Activated T-cell treated with anti-CD3 and anti-CD28 coated beads for 4 hours (primary cell): Measurements from ENCODE around the gene CYTH1.

Experiments used
- DNase-seq: peaks from one replicate; pipeline ENCODE4 v3.0.0-alpha.2; 2020

CYTH1 gene

DNA sequence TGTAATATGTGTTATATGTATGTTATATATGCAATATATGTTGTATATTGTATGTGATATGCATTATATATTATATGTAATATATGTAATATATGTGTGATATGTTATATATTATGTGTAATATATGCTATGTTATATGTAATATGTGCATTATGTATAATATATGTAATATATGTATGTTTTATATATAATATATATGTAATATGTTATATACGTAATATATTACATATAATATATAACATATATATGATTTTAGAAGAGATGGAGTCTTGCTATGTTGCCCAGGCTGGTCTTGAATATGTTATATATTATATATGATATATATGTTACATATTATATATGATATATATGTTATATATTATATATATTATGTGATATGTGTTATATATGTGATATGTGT lies 139.4 kb downstream of the CYTH1 start:
- no peak for DNase-seq

DNA sequence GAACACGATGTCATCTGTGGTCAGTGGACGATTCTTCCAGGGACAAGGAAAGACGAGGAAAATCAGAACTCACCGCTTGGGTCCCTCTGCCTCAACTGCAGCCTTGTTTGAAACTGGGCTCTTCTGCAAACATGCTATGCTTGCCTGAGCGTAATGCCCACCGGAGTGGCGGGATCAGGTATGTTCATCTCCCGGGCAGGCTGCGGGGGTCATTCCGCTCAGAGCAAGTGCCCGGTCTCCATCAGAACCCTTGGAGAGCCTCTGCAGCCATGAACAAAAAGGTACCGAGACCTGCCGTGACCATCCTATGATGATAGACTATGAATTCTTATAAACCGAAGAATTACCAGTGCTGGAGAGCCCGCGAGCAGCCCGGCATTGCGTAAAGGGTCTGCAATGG lies 140.4 kb downstream of the CYTH1 start:
- no peak for DNase-seq

DNA sequence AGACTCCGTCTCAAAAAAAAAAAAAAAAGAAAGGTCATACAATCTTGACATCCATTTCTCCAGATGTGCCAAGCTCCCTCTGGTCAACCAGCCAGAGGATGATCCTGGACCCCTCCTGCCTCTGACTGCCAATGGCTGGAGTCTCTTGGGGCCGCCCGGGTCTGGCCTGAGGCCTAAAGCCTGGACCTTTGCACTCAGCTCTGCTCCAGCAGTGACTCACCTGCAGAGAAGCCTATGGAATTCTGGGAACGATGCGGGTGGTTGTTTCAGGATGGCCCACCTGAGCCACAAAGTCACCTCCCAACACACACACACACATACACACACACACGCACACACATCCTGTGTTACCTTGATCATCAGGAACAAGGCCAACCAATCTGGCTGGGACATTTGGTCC lies 140.8 kb downstream of the CYTH1 start:
- no peak for DNase-seq

DNA sequence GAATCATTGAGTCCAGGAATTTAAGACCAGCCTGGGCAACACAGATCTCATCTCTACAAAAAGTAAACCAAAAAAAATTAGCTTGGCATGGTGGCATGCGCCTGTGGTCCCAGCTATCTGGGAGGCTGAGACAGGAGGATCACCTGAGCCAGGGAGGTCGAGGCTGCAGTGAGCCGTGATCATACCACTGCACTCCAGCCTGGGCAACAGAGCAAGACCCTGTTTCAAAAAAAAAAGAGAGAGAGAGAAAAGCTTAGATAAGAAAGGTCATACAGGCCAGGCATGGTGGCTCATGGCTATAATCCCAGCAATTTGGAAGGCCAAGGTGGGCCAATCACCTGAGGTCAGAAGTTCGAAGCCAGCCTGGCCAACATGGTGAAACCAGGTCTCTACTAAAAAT lies 141.4 kb downstream of the CYTH1 start:
- DNase-seq, result no peak

DNA sequence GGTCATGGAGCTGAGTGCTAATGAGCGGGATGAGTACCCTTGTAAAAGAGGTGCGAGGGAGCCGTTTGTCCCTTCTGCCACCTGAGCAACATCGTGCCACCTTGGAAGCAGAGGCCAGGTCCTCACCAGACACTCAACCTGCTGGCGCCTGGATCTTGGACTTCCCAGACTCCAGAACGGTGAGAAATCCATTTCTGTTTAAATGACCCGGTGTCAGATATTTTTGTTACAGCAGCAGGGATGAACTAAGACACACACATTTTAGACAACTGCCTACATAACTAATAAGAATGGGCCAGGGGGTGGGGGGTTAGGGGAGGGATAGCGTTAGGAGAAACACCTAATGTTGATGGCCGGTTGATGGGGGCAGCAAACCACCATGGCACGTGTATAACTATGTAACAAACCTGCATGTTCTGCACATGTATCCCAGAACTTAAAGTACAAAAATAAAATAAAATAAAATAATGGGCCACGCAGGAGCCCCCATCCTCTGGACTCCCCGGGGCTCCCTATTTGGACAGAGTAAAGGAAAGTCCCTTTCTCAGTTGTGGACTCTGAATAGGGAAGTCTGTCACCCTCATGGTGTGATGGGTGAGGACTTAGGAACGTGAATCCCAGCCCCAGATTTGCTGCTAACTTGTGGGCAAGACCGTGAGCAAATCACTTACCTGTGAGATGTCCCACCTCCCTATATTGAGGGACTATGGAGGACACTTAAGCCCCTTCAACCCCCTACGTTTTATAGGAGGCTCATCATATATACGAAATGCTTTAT lies 144.2 kb downstream of the CYTH1 start:
- DNase-seq, result no peak

DNA sequence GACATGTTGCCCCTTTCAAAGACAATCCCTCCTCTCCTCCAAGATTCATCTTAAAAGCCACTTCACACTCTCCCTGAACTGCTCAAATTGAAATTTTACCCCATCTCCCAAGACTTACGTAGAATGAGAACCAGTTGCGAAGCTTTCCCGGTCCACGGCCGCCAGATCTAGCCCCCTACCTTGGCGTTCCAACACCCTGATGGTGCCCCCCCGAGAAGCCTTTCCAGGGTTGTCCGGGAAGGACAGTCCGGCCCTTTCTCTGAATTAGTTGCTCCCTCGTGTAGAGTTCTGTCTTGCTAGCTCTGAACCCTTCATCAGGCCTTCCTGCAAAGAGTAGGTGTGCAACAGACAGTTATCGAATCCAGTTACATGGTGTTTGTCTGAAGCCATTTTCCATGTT lies 144.9 kb downstream of the CYTH1 start:
- DNase-seq, result no peak

DNA sequence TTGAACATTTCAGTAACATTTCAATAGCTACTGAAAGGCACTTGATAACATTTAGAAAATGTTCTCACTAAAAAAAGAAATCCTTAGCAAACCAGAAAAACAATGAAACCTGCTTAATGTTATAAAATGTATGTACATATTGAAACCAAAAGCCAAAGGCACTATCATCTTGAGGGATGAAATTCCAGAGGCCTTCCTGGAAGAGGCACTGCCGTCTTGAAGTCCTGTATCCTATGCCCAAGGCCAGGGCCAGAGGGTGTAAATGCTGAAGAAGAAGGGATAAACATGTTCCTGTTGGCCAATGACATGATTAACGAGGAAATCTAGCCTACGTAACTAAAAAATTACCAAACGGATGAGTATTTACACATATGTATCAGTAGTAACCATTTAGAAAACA lies 147.9 kb downstream of the CYTH1 start:
- no peak for DNase-seq

DNA sequence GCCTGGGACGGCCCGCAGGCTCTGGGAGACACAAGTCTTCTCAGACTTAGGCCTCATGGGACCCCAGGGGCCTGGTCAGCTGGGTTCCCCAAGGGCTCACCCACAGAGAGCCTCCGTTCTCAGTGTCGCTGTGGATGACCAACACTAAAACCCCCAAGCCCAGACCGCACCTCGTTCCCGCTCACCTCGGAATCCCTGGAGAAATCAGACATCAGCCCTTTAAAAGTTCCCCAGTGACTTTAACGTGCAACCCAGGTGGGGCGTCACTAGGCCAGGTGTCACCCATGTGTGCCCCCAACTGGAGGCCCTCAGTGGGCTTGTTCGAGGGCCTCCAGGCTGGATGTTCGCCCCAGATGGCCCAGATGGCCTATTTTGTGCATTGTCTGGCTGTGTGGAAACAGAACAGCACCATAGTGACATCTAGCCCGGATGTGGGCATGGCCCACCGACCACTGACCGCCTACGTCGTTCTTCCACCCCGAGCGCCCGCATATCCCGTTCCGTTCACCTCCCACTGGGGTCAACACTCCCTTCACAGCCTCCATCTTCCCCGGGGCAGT lies 152.6 kb downstream of the CYTH1 start:
- DNase-seq, result no peak

DNA sequence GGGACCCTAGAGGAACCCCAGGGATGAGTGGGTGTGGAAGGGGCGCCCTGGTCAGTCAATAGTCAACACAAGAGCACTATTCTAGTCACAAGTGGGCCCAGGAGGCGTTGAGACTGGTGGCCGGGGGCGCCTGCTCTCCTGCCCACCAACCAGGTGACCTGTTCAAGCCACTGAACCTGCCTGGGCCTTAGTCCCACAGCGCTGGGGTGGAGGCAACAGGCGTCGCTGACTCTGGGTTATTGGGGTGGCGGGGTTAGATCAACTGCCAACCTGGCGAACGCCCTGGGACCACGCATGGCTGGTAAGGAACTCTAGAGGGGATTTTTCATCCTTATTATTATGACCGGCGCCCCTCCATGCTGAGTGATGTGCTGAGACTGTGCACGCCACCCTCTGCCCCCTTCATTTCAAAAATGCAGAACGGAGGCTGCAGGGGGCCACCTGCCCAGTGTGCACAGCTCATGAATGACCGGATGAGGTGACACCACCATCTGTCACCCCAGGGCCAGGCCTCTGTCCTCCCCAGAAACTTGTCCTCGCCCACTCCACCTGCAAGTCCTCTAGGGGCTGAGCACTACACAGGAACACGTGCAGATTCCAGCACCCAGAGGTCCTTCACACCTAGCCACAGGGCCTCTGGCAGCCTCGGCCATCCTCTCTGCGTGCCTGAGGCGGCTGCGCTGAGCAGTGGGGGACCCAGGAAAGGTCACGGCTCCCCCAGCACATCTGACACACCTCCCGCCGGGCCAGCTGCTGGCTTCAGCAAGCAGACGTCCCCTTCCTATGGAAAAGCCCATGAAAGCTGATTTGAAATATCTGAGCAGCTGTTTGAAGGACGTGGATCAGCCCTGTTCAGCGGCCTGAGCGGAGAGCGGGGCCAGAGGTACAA lies 153.3 kb downstream of the CYTH1 start:
- no peak for DNase-seq

DNA sequence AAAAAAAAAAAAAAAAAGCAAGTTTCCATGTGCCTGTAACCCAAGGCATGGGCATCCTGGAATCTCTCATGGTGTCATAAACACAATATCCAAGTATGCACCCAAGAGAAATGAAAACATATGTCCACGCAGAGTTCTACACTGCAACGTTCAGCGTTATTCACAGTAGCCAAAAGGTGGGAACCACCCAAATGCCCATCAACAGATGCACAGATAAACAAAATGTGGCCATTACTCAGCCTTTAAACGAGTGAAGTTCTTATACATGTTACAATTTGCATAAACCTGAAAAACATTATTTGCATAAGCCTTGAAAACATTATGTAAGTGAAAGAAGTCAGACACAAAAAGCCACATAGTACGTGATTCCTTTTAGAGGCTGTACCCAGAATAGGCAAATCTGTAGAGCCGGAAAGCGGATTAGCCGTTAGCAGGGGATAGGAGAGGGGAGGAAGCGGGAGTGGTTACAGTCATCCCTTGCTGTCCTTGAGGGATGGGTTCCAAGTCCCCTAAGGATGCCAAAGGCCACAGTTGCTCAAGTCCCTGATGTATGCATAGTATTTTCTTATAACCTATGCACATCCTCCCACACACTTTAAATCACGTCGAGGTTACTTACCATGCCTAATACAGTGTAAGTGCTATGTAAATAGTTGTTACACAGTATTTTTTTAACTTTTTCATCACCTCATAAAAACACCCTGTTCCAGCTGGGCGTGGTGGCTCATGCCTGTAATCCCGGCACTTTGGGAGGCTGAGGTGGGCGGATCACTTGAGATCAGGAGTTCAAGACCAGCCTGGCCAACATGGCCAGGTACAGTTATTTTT lies 157.5 kb downstream of the CYTH1 start:
- DNase-seq, result no peak
